ENCODE measurements around the gene MACROH2A2. TPM values are rescaled to one million over a fixed set of nuclear protein-coding genes. Genes with fewer than 3 reads are reported as not detected.

MACROH2A2 gene
- total and polyA plus RNA-seq, 2 of the 4 experiments (the other 2 are of a cell fraction), result 16.1 to 17.4 TPM

- H4K91ac ChIP-seq (ENCODE audit: insufficient read depth, low read depth, low read length), result no peak overlapping the region
- no peak overlapping the region for H3K4ac ChIP-seq (ENCODE audit: low read depth, low read length)
- no peak overlapping the region for H2AK5ac ChIP-seq (ENCODE audit: low read depth, low read length)
- no peak overlapping the region for H3K18ac ChIP-seq (ENCODE audit: low read depth, low read length)
- no peak overlapping the region for H4K5ac ChIP-seq (ENCODE audit: low read depth, low read length)
- peaks cover 8% of the 10 kb centered on the region for H4K20me1 ChIP-seq (ENCODE audit: insufficient read depth, low read length)
- H2BK5ac ChIP-seq (ENCODE audit: low read depth, low read length, poor library complexity, severe bottlenecking), result no peak overlapping the region
- no peak for TF ChIP-seq FOS (IDR thresholded peaks at IDR 0.05; ENCODE audit: low read depth, low read length)
- no peak for TF ChIP-seq BHLHE40 (IDR thresholded peaks at IDR 0.05; ENCODE audit: low read depth, low read length)
- no peak for TF ChIP-seq MAZ (IDR thresholded peaks at IDR 0.05; ENCODE audit: borderline replicate concordance, low read depth, low read length)
- no peak for TF ChIP-seq CTCF (conservative IDR thresholded peaks at IDR 0.05; ENCODE audit: low read depth, low read length)
- no peak for TF ChIP-seq RFX5 (IDR thresholded peaks at IDR 0.05; ENCODE audit: low read depth, low read length)
- TF ChIP-seq NFE2L2 (IDR thresholded peaks at IDR 0.05; ENCODE audit: low read depth, low read length), result no peak
- TF ChIP-seq POLR2A (IDR thresholded peaks at IDR 0.05; ENCODE audit: low read depth, low read length), result no peak
- no peak for TF ChIP-seq CHD1 (IDR thresholded peaks at IDR 0.05; ENCODE audit: low read depth, low read length)
- TF ChIP-seq SMC3 (IDR thresholded peaks at IDR 0.05; ENCODE audit: low read depth, low read length), result no peak
- TF ChIP-seq USF2 (IDR thresholded peaks at IDR 0.05; ENCODE audit: low read depth, low read length), result no peak
- TF ChIP-seq CEBPB (IDR thresholded peaks at IDR 0.05; ENCODE audit: low read depth, low read length), result no peak
- no peak for TF ChIP-seq ELK1 (IDR thresholded peaks at IDR 0.05; ENCODE audit: borderline replicate concordance, low read depth, low read length)
- no peak for TF ChIP-seq RAD21 (IDR thresholded peaks at IDR 0.05; ENCODE audit: low read length)
- TF ChIP-seq MXI1 (IDR thresholded peaks at IDR 0.05; ENCODE audit: borderline replicate concordance, low read depth, low read length), result no peak
- no peaks in the 10 kb centered on the region for H3K27me3 ChIP-seq (ENCODE audit: control insufficient read depth, insufficient read depth, low read length)
- H2AFZ ChIP-seq (replicated peaks; ENCODE audit: low read length, poor library complexity), result no peak overlapping the region
- no peak overlapping the region for H3K4me3 ChIP-seq (ENCODE audit: insufficient read depth, low read depth, low read length)
- dilution Hi-C loops (cut with HindIII; ENCODE audit: low sequenced_read_pairs, unreplicated experiment), result no loop called here
- H3K23ac ChIP-seq (ENCODE audit: low read depth, low read length), result no peak overlapping the region
- peaks cover 43% of the 10 kb centered on the region for H3K36me3 ChIP-seq (ENCODE audit: control insufficient read depth, insufficient read depth, low read length)
- DNase-seq (no peak), ATAC-seq (ENCODE audit: low read depth) (no peak)
- no peak overlapping the region for H3K27ac ChIP-seq (ENCODE audit: insufficient read depth, low read length)
- intact Hi-C loops (cut with micrococcal nuclease), result no loop called here
- no peak overlapping the region for H3K4me2 ChIP-seq (ENCODE audit: low read depth, low read length)
- H3K4me1 ChIP-seq (ENCODE audit: control insufficient read depth, insufficient read depth, low read length), result no peaks in the 10 kb centered on the region; the same call in 1 of the 2 replicates
- no CpG with 5 or more reads among the region's 6 CpGs for WGBS, 2 experiments (ENCODE audit: extremely low coverage in 2 of 2, insufficient read length in 1 of 2)
- H2BK20ac ChIP-seq (ENCODE audit: low read depth, low read length), result no peak overlapping the region
- no peak overlapping the region for H4K8ac ChIP-seq (ENCODE audit: low read depth in 2 of 2, low read length in 2 of 2)
- H3K56ac ChIP-seq (ENCODE audit: extremely low read depth, insufficient read depth, low read length), result no peak overlapping the region
- peaks cover 10 to 17% of the 10 kb centered on the region in 2 experiments for H3K79me1 ChIP-seq (ENCODE audit: low read depth in 1 of 2, low read length in 2 of 2)
- in situ Hi-C loops (cut with MboI; ENCODE audit: low sequenced_read_pairs), result no loop called here
- POLR2A ChIA-PET (ENCODE audit: unreplicated experiment), result no interaction called here
- H3K9me1 ChIP-seq (ENCODE audit: insufficient read depth, low read length), result peaks cover 9% of the 10 kb centered on the region; the same call in 1 of the 2 replicates
- H2BK120ac ChIP-seq (ENCODE audit: low read depth, low read length), result no peak overlapping the region
- CTCF ChIA-PET, result no interaction called here
- H2AK9ac ChIP-seq (replicated peaks; ENCODE audit: low read depth, low read length, poor library complexity), result no peak overlapping the region
- H2BK15ac ChIP-seq (ENCODE audit: low read depth, low read length), result no peak overlapping the region
- H3K9ac ChIP-seq (ENCODE audit: low read depth, low read length), result no peak overlapping the region
- no TSS peak for BruUV-seq (replicated peaks)
- H3K9me3 ChIP-seq (ENCODE audit: control insufficient read depth, insufficient read depth, low read length), result 0 out of 2 replicates have a peak, but pooled peaks cover 2% of the 10 kb centered on the region
- no peak overlapping the region for H3K14ac ChIP-seq (replicated peaks; ENCODE audit: low read depth, low read length)
Observed at GRCh38 chr10:70120417-70120816, 67.8 kb downstream of the MACROH2A2 start.
